Stimulated activated naive CD8-positive, alpha-beta T cell treated with anti-CD3 and anti-CD28 coated beads, Interleukin-15, amount 100 ng/mL, for 72 hours (primary cell): ENCODE results near the gene IFNE.

Experiments
- ATAC-seq: fragments of 150-1000 bp; cut with Tn5 transposase; 2 replicates; pipeline ENCODE4 v1.10.0; 2021; ENCODE audit warnings: mild to moderate bottlenecking, moderate library complexity
- DNase-seq, 2 donors: peaks; one replicate each; pipeline ENCODE4 v3.0.0; 2021 to 2022
- H3K27ac Mint-ChIP-seq, 2 donors: one replicate each; pipeline ENCODE4 v1.8.0; 2022; ENCODE audit warnings: mild to moderate bottlenecking in 2 of 2, mixed read lengths in 2 of 2, moderate library complexity in 2 of 2
- H3K27me3 Mint-ChIP-seq: one replicate; pipeline ENCODE4 v1.8.0; 2022; ENCODE audit warnings: mixed read lengths
- H3K4me1 Mint-ChIP-seq: one replicate; pipeline ENCODE4 v1.8.0; 2022; ENCODE audit warnings: mild to moderate bottlenecking, mixed read lengths
- H3K4me3 Mint-ChIP-seq, 2 donors: one replicate each; pipeline ENCODE4 v1.8.0; 2022; ENCODE audit warnings: mild to moderate bottlenecking in 2 of 2, mixed read lengths in 2 of 2, moderate library complexity in 1 of 2
- H3K9me3 Mint-ChIP-seq, 2 donors: one replicate each; pipeline ENCODE4 v1.8.0; 2022; ENCODE audit warnings: mixed read lengths in 2 of 2

Gene IFNE

GRCh38 chr9:21506626-21507482 is 24.7 kb upstream of the IFNE start:
- ATAC-seq: no peak
- DNase-seq: no peak
- Mint-ChIP-seq H3K9me3 (peaks cover 0 to 3% of the 10 kb centered on the region in 2 donors), H3K27ac (no peak overlapping the region), H3K4me1 (no peaks in the 10 kb centered on the region), H3K27me3 (no peaks in the 10 kb centered on the region), H3K4me3 (no peak overlapping the region)

GRCh38 chr9:21505425-21506179 is 23.5 kb upstream of the IFNE start:
- H3K27ac Mint-ChIP-seq: no peak overlapping the region
- ATAC-seq: no peak
- no peaks in the 10 kb centered on the region for H3K9me3 Mint-ChIP-seq
- H3K4me1 Mint-ChIP-seq: no peaks in the 10 kb centered on the region
- no peaks in the 10 kb centered on the region for H3K27me3 Mint-ChIP-seq
- H3K4me3 Mint-ChIP-seq: no peak overlapping the region
- DNase-seq: no peak

GRCh38 chr9:21504894-21505293 is 22.8 kb upstream of the IFNE start:
- no peak overlapping the region for H3K27ac Mint-ChIP-seq
- no peaks in the 10 kb centered on the region for H3K27me3 Mint-ChIP-seq
- ATAC-seq (no peak), DNase-seq (no peak)
- H3K9me3 Mint-ChIP-seq: no peaks in the 10 kb centered on the region
- H3K4me3 Mint-ChIP-seq: no peak overlapping the region
- H3K4me1 Mint-ChIP-seq: no peaks in the 10 kb centered on the region

GRCh38 chr9:21504113-21504512 is 22.0 kb upstream of the IFNE start:
- no peak for ATAC-seq
- Mint-ChIP-seq H3K9me3 (no peaks in the 10 kb centered on the region), H3K27ac (no peak overlapping the region), H3K4me1 (no peaks in the 10 kb centered on the region), H3K4me3 (no peak overlapping the region), H3K27me3 (no peaks in the 10 kb centered on the region)
- no peak for DNase-seq

GRCh38 chr9:21502586-21502985 is 20.5 kb upstream of the IFNE start:
- Mint-ChIP-seq H3K9me3 (no peaks in the 10 kb centered on the region), H3K27ac (no peak overlapping the region), H3K27me3 (no peaks in the 10 kb centered on the region), H3K4me1 (no peaks in the 10 kb centered on the region), H3K4me3 (no peak overlapping the region)
- no peak for DNase-seq
- ATAC-seq: no peak

- Mint-ChIP-seq H3K27ac (no peak overlapping the region), H3K4me1 (no peaks in the 10 kb centered on the region), H3K27me3 (no peaks in the 10 kb centered on the region), H3K4me3 (no peak overlapping the region), H3K9me3 (no peaks in the 10 kb centered on the region)
- DNase-seq: no peak
- ATAC-seq: no peak
Observed at GRCh38 chr9:21499912-21500311, 17.8 kb upstream of the IFNE start.

GRCh38 chr9:21491756-21492155 is 9.6 kb upstream of the IFNE start:
- no peaks in the 10 kb centered on the region for H3K4me1 Mint-ChIP-seq
- H3K27ac Mint-ChIP-seq: no peak overlapping the region
- ATAC-seq (no peak), DNase-seq (no peak)
- no peaks in the 10 kb centered on the region for H3K9me3 Mint-ChIP-seq
- no peaks in the 10 kb centered on the region for H3K27me3 Mint-ChIP-seq
- H3K4me3 Mint-ChIP-seq: no peak overlapping the region

- peaks cover 11% of the 10 kb centered on the region for H3K4me1 Mint-ChIP-seq
- H3K4me3 Mint-ChIP-seq: no peak overlapping the region
- no peak overlapping the region for H3K27ac Mint-ChIP-seq
- ATAC-seq (no peak), DNase-seq (no peak)
- peaks cover 14 to 21% of the 10 kb centered on the region in 2 donors for H3K9me3 Mint-ChIP-seq
- no peaks in the 10 kb centered on the region for H3K27me3 Mint-ChIP-seq
Observed at GRCh38 chr9:21481470-21482056, 550 bp downstream of the IFNE start.

- Mint-ChIP-seq H3K27ac (no peak overlapping the region), H3K9me3 (peaks cover 0 to 1% of the 10 kb centered on the region in 2 donors), H3K4me3 (no peak overlapping the region), H3K27me3 (no peaks in the 10 kb centered on the region), H3K4me1 (peaks cover 11% of the 10 kb centered on the region)
- DNase-seq (no peak), ATAC-seq (no peak)
Observed at GRCh38 chr9:21479152-21479702, 2.9 kb downstream of the IFNE start.

DNA sequence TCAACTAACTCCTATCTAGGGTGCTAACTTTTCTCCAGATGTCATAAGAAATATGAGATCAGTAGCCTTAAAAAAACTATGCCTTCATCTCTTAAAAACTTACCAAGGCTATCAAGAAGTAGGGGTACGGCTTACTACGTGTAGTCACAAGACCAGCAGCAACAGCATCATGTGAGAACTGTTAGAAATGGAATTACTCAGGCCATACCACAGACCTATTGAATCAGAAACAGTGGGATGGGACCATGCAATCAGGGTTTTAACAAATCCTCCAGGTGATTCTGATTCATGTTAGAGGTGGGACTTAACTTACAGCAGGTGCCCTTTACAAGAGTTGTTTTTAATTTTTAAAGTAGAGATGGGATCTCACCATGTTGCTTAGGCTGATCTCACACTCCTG is 4.6 kb downstream of the IFNE start:
- Mint-ChIP-seq H3K4me3 (no peak overlapping the region), H3K4me1 (peaks cover 11% of the 10 kb centered on the region), H3K27ac (no peak overlapping the region), H3K9me3 (no peaks in the 10 kb centered on the region), H3K27me3 (no peaks in the 10 kb centered on the region)
- ATAC-seq (peak; percentile 60), DNase-seq (no peak)

DNA sequence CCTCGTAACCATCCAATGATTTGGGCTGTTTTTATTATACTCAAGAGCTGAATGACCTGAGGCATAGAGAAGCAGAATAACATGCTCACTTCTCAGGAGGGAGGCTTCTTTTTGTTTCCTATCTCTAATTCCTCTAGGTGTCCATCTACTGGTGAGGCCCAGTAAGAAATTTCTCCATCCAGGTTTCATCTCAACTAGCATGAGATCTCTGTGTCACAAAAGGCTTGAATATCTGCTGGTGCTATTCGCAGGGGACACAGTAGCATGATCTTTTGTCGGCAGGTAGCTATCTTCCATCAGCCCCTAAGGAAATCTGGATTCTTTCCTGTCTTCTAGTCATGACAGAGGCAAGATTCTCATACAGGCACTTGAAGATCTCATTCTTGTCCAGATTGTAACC is 8.9 kb downstream of the IFNE start:
- no peaks in the 10 kb centered on the region for H3K9me3 Mint-ChIP-seq
- no peaks in the 10 kb centered on the region for H3K27me3 Mint-ChIP-seq
- ATAC-seq (no peak), DNase-seq (no peak)
- H3K27ac Mint-ChIP-seq: no peak overlapping the region
- no peaks in the 10 kb centered on the region for H3K4me1 Mint-ChIP-seq
- no peak overlapping the region for H3K4me3 Mint-ChIP-seq

DNA sequence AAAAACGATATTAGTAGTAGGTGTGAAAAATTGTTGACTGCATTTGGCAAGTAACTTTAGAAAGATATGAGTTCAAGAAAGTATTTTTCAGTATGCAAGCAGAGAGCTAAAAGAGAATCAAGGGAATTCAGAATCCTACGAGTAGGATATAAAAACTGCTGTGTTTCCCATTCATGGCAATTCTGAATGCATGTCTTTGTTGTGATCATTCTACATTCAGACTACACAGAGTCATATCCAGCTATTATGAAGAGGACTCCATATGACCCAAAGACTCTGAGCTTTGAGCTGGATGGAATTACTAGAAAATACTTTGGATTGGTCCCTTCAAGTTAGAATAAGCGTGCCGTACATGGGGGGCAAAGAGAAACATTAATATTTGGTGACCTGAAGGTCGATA is 12.0 kb downstream of the IFNE start:
- Mint-ChIP-seq H3K27ac (no peak overlapping the region), H3K4me3 (no peak overlapping the region), H3K4me1 (no peaks in the 10 kb centered on the region), H3K27me3 (no peaks in the 10 kb centered on the region), H3K9me3 (no peaks in the 10 kb centered on the region)
- ATAC-seq (no peak), DNase-seq (no peak)

DNA sequence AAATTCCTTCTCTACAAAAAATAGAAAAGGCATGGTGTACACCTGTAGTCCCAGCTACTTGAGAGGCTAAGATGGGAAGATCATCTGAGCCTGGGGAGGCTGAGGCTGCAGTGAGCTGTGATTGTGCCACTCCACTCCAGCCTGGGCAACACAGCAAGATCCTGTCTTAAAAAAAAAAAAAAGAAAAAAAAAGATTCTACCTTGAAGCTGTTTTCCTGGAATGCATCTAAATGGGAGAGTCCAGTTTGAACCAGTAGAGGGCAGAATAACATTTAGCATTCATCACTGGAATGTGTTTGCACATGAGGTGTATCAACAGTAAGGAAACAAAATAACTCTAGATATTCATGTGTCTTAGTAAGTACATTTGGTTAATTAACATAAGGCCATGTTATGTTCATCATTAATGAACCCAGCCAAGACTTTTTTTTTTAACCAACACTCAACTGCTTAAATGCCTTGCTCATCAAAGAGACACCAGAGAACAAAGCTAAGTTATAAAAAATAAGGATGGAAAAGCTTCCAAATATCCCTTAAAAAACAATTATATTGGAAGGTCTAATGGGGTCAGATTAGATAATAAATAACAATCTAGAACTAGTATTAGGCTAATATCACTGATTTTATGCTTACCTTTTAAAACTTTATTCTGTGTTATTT is 16.1 kb downstream of the IFNE start:
- H3K27ac Mint-ChIP-seq: no peak overlapping the region
- no peak overlapping the region for H3K4me3 Mint-ChIP-seq
- H3K9me3 Mint-ChIP-seq: peaks cover 17 to 19% of the 10 kb centered on the region in 2 donors
- ATAC-seq: peak; percentile 69
- DNase-seq: no peak
- H3K4me1 Mint-ChIP-seq: no peaks in the 10 kb centered on the region
- no peaks in the 10 kb centered on the region for H3K27me3 Mint-ChIP-seq

- no peak for ATAC-seq
- no peaks in the 10 kb centered on the region for H3K27me3 Mint-ChIP-seq
- H3K4me3 Mint-ChIP-seq: no peak overlapping the region
- peaks cover 17 to 19% of the 10 kb centered on the region in 2 donors for H3K9me3 Mint-ChIP-seq
- no peak for DNase-seq
- H3K27ac Mint-ChIP-seq: no peak overlapping the region
- H3K4me1 Mint-ChIP-seq: no peaks in the 10 kb centered on the region
Observed at GRCh38 chr9:21465138-21465537, 17.0 kb downstream of the IFNE start.

GRCh38 chr9:21461377-21461776 is 20.7 kb downstream of the IFNE start:
- Mint-ChIP-seq H3K9me3 (peaks cover 17 to 19% of the 10 kb centered on the region in 2 donors), H3K27me3 (peaks cover 7% of the 10 kb centered on the region), H3K4me3 (no peak overlapping the region), H3K27ac (no peak overlapping the region), H3K4me1 (no peaks in the 10 kb centered on the region)
- no peak for ATAC-seq
- DNase-seq: no peak
